Neural progenitor cell (in vitro differentiated cells): ENCODE data around the gene SPOCD1. TPM values are rescaled to one million over a fixed set of nuclear protein-coding genes. Genes with fewer than 3 reads are reported as not detected.

Source experiments
- DNase-seq: peaks from one replicate; pipeline ENCODE4 v3.0.0-alpha.2; 2016; ENCODE audit warnings: low spot score
- H2AFZ ChIP-seq: fragments of 200-600 bp; sonication (generic); replicated peaks from 2 replicates; pipeline ENCODE4 v1.6.1; 2016; ENCODE audit warnings: antibody characterized with exemption
- H3F3A ChIP-seq: fragments of 200-600 bp; sonication (generic); 2 replicates; pipeline ENCODE4 v1.6.1; 2016; ENCODE audit warnings: antibody characterized with exemption, low read depth
- H3K27ac ChIP-seq: fragments of 200-600 bp; sonication (generic); 2 replicates; pipeline ENCODE4 v1.5.1; 2016; ENCODE audit warnings: mild to moderate bottlenecking
- H3K27me3 ChIP-seq: fragments of 200-600 bp; sonication (generic); 2 replicates; pipeline ENCODE4 v1.6.1; 2016; ENCODE audit warnings: mild to moderate bottlenecking, moderate library complexity
- H3K36me3 ChIP-seq: fragments of 200-600 bp; sonication (generic); 2 replicates; pipeline ENCODE4 v1.5.1; 2016
- H3K4me1 ChIP-seq: fragments of 200-600 bp; sonication (generic); 2 replicates; pipeline ENCODE4 v1.6.1; 2016; ENCODE audit warnings: mixed run types
- H3K4me2 ChIP-seq: fragments of 200-600 bp; sonication (generic); 2 replicates; pipeline ENCODE4 v1.6.1; 2016
- H3K4me3 ChIP-seq: fragments of 200-600 bp; sonication (generic); 2 replicates; pipeline ENCODE4 v1.5.1; 2016
- H3K79me2 ChIP-seq: fragments of 200-600 bp; sonication (generic); 2 replicates; pipeline ENCODE4 v1.6.1; 2016; ENCODE audit warnings: low read depth
- H3K9ac ChIP-seq: fragments of 200-600 bp; sonication (generic); 2 replicates; pipeline ENCODE4 v1.6.1; 2016
- H3K9me3 ChIP-seq: fragments of 200-600 bp; sonication (generic); 2 replicates; pipeline ENCODE4 v1.5.1; 2016; ENCODE audit warnings: low read depth
- H4K20me1 ChIP-seq: fragments of 200-600 bp; sonication (generic); 2 replicates; pipeline ENCODE4 v1.6.1; 2016; ENCODE audit warnings: low read depth
- H3K27ac Mint-ChIP-seq: 3 replicates; pipeline ENCODE4 v1.8.0; 2021; ENCODE audit warnings: mixed read lengths
- H3K27me3 Mint-ChIP-seq: 2 replicates; pipeline ENCODE4 v1.8.0; 2022; ENCODE audit warnings: low read depth, mild to moderate bottlenecking, inconsistent platforms, moderate library complexity, mixed read lengths; ENCODE audit not compliant: insufficient read depth
- H3K36me3 Mint-ChIP-seq: 3 replicates; pipeline ENCODE4 v1.8.0; 2021; ENCODE audit warnings: mixed read lengths
- H3K4me1 Mint-ChIP-seq: 3 replicates; pipeline ENCODE4 v1.8.0; 2021; ENCODE audit warnings: mixed read lengths
- H3K4me3 Mint-ChIP-seq: 3 replicates; pipeline ENCODE4 v1.8.0; 2021; ENCODE audit warnings: mild to moderate bottlenecking, moderate library complexity, mixed read lengths
- H3K9me3 Mint-ChIP-seq: 3 replicates; pipeline ENCODE4 v1.8.0; 2020; ENCODE audit warnings: mixed read lengths
- EZH2 ChIP-seq: fragments of 200-600 bp; sonication (generic); IDR thresholded peaks from 2 replicates; pipeline ENCODE4 v1.6.1; 2017; ENCODE audit warnings: antibody characterized with exemption, mild to moderate bottlenecking, moderate library complexity
- EZH2phosphoT487 ChIP-seq: fragments of 200-600 bp; sonication (generic); IDR thresholded peaks from 2 replicates; pipeline ENCODE4 v1.6.1; 2017; ENCODE audit warnings: antibody characterized with exemption
- total RNA-seq: library from RNA; depleted of rRNA; stranded (reverse); fragments of >200 nt; gene quantifications from 2 replicates; pipeline ENCODE4 v1.2.3, GENCODE V29; 2015; ENCODE audit warnings: low replicate concordance
- TF ChIP-seq, protein P1 (sequence below): fragments of 200-600 bp; sonication (generic); IDR thresholded peaks from 2 replicates; pipeline ENCODE4 v1.5.1; 2017; ENCODE audit warnings: antibody characterized with exemption, mild to moderate bottlenecking

Gene SPOCD1
- total RNA-seq, 1 donor from 2014 or later, result 1.4 TPM

GRCh38 chr1:31790140-31790539 is 25.7 kb downstream of the SPOCD1 start:
- peak overlapping the region; percentile 91 for H3K27ac Mint-ChIP-seq
- H3K9me3 Mint-ChIP-seq, result no peaks in the 10 kb centered on the region
- Histone ChIP-seq H3K4me2 (no peak overlapping the region), H3K27ac (no peak overlapping the region), H4K20me1 (no peaks in the 10 kb centered on the region), H2AFZ (no peak overlapping the region), H3K79me2 (no peaks in the 10 kb centered on the region), H3F3A (peaks cover 18% of the 10 kb centered on the region), H3K9ac (no peak overlapping the region), H3K4me1 (peaks cover 6% of the 10 kb centered on the region), H3K4me3 (no peak overlapping the region), H3K9me3 (no peaks in the 10 kb centered on the region), H3K36me3 (no peaks in the 10 kb centered on the region), H3K27me3 (no peaks in the 10 kb centered on the region)
- peak overlapping the region; percentile 88 for H3K4me3 Mint-ChIP-seq
- H3K27me3 Mint-ChIP-seq, result peaks cover 5% of the 10 kb centered on the region
- DNase-seq, result no peak
- H3K36me3 Mint-ChIP-seq, result no peaks in the 10 kb centered on the region
- H3K4me1 Mint-ChIP-seq, result peaks cover 35% of the 10 kb centered on the region
- TF ChIP-seq EZH2 (no peak), EZH2phosphoT487 (no peak)
- TF ChIP-seq, protein P1, sequence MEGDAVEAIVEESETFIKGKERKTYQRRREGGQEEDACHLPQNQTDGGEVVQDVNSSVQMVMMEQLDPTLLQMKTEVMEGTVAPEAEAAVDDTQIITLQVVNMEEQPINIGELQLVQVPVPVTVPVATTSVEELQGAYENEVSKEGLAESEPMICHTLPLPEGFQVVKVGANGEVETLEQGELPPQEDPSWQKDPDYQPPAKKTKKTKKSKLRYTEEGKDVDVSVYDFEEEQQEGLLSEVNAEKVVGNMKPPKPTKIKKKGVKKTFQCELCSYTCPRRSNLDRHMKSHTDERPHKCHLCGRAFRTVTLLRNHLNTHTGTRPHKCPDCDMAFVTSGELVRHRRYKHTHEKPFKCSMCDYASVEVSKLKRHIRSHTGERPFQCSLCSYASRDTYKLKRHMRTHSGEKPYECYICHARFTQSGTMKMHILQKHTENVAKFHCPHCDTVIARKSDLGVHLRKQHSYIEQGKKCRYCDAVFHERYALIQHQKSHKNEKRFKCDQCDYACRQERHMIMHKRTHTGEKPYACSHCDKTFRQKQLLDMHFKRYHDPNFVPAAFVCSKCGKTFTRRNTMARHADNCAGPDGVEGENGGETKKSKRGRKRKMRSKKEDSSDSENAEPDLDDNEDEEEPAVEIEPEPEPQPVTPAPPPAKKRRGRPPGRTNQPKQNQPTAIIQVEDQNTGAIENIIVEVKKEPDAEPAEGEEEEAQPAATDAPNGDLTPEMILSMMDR, result no peak

DNA sequence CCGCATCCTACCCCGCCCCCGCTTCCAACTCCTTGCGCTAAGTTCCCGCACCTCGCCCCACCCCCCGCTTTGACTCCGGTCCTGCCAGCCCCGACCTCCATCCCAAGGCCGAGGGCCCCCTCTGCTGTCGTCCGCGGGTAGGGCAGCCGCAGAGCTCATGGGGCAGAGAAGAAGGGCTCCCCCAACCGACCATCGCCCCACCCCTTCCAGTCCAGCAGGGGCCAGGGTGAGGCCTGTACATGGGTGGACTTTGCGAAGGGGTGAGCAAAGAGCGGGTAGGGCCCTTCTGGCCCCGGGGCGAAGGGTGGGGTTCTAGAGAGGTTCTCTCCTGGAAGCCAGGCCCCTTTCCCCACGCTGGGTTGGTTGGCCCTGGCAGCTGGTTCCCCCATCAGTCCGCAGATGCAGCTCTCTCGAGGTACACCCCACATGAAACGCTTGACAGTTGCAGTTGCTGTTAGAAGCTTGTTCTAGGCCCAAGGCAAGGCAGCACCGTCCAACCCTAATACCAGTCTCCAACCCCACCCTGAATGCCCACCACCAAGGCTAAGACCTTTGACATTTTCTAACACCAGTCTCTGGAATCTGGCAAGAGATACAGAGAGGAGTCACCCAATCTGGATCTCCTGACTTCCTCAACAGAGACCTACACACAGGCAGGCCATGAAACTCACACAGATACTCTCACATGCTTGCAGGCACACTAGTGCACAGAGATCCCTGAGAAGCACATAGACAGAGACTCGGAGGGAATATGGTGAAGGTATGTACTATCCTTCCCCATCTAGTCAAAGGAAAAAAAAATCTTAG is 26.4 kb downstream of the SPOCD1 start:
- DNase-seq, result peak; percentile 95
- Mint-ChIP-seq H3K4me1 (peaks cover 40% of the 10 kb centered on the region), H3K4me3 (peak overlapping the region; percentile 88), H3K27ac (peak overlapping the region; percentile 94), H3K27me3 (peaks cover 9% of the 10 kb centered on the region), H3K9me3 (no peaks in the 10 kb centered on the region), H3K36me3 (no peaks in the 10 kb centered on the region)
- TF ChIP-seq, protein P1, result peak; percentile 92
- TF ChIP-seq EZH2phosphoT487 (no peak), EZH2 (no peak)
- no peaks in the 10 kb centered on the region for H3K36me3 ChIP-seq
- no peaks in the 10 kb centered on the region for H3K9me3 ChIP-seq
- no peaks in the 10 kb centered on the region for H4K20me1 ChIP-seq
- H3K4me1 ChIP-seq, result peaks cover 6% of the 10 kb centered on the region
- H2AFZ ChIP-seq, result peak overlapping the region; percentile 85
- H3K79me2 ChIP-seq, result no peaks in the 10 kb centered on the region
- H3F3A ChIP-seq, result peaks cover 18% of the 10 kb centered on the region
- H3K4me3 ChIP-seq, result peak overlapping the region; percentile 63
- H3K9ac ChIP-seq, result no peak overlapping the region
- H3K27ac ChIP-seq, result no peak overlapping the region
- no peaks in the 10 kb centered on the region for H3K27me3 ChIP-seq
- H3K4me2 ChIP-seq, result peak overlapping the region; percentile 91

- Histone ChIP-seq H3K36me3 (no peaks in the 10 kb centered on the region), H3K27ac (no peak overlapping the region), H2AFZ (peak overlapping the region; percentile 85), H3K4me3 (peak overlapping the region; percentile 63), H3K27me3 (no peaks in the 10 kb centered on the region), H3K4me2 (peak overlapping the region; percentile 91), H4K20me1 (no peaks in the 10 kb centered on the region), H3F3A (peaks cover 19% of the 10 kb centered on the region), H3K4me1 (peaks cover 6% of the 10 kb centered on the region), H3K9ac (no peak overlapping the region), H3K79me2 (no peaks in the 10 kb centered on the region), H3K9me3 (no peaks in the 10 kb centered on the region)
- Mint-ChIP-seq H3K36me3 (no peaks in the 10 kb centered on the region), H3K4me3 (peak overlapping the region; percentile 88), H3K4me1 (peaks cover 45% of the 10 kb centered on the region), H3K27me3 (peaks cover 9% of the 10 kb centered on the region), H3K9me3 (no peaks in the 10 kb centered on the region), H3K27ac (peak overlapping the region; percentile 60)
- DNase-seq, result no peak
- TF ChIP-seq, protein P1, result no peak
- TF ChIP-seq EZH2phosphoT487, result no peak
- no peak for TF ChIP-seq EZH2
Observed at GRCh38 chr1:31788825-31789256, 27.0 kb downstream of the SPOCD1 start.
